Measurements from ENCODE around the gene RGS7.
"Not testable (repeated sequence)": the region's sequence is repeated elsewhere in the genome, so short reads cannot be mapped to it uniquely, and the experiment has no call there.

Gene RGS7

GRCh38 chr1:240797050-240797449 is 560.0 kb downstream of the RGS7 start:
- DNase-seq (ENCODE audit: low read depth): no peak
- TF ChIP-seq, protein P1, sequence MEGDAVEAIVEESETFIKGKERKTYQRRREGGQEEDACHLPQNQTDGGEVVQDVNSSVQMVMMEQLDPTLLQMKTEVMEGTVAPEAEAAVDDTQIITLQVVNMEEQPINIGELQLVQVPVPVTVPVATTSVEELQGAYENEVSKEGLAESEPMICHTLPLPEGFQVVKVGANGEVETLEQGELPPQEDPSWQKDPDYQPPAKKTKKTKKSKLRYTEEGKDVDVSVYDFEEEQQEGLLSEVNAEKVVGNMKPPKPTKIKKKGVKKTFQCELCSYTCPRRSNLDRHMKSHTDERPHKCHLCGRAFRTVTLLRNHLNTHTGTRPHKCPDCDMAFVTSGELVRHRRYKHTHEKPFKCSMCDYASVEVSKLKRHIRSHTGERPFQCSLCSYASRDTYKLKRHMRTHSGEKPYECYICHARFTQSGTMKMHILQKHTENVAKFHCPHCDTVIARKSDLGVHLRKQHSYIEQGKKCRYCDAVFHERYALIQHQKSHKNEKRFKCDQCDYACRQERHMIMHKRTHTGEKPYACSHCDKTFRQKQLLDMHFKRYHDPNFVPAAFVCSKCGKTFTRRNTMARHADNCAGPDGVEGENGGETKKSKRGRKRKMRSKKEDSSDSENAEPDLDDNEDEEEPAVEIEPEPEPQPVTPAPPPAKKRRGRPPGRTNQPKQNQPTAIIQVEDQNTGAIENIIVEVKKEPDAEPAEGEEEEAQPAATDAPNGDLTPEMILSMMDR (IDR thresholded peaks at IDR 0.05; ENCODE audit: insufficient read depth, low read depth, low read length, missing control alignments): no peak
- H3K4me3 ChIP-seq (ENCODE audit: low read depth, low read length): no peak overlapping the region

- peak; percentile 2 for DNase-seq (ENCODE audit: low read depth)
- TF ChIP-seq, protein P1 (IDR thresholded peaks at IDR 0.05; ENCODE audit: insufficient read depth, low read depth, low read length, missing control alignments): no peak
- no peak overlapping the region for H3K4me3 ChIP-seq (ENCODE audit: low read depth, low read length)
Measured at GRCh38 chr1:240794046-240794843, 562.8 kb downstream of the RGS7 start.

DNA sequence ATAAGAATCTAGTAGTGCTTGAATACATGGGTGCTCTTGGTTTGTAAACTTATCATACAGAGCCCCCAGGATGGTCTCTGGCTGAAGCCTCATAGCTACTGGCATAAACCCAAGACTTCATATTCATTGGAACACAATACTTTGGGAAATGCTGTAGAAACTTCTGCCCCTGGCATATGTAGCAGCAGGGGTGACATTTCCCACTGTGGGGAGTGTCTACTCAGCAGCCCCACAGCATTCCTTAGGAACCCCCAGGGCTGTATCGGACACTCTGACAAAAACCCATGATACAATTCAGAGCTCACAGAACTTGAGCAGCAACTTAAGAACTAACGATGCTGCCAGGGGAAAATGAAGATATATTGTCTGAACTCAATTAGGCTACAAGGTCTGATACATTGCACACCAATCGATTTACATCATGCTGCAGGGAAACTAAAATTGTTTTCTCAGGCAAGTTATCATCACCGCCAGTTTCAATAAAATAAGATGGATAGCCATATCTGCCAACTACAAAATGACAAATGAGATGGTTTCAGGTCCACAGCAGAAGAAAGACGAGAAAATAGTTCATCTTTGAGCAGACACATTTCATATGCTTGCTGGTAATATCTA is 564.0 kb downstream of the RGS7 start:
- no peak for DNase-seq (ENCODE audit: low read depth)
- TF ChIP-seq, protein P1 (IDR thresholded peaks at IDR 0.05; ENCODE audit: insufficient read depth, low read depth, low read length, missing control alignments): no peak
- no peak overlapping the region for H3K4me3 ChIP-seq (ENCODE audit: low read depth, low read length)

- TF ChIP-seq, protein P1 (IDR thresholded peaks at IDR 0.05; ENCODE audit: insufficient read depth, low read depth, low read length, missing control alignments): no peak
- no peak for DNase-seq (ENCODE audit: low read depth)
- no peak overlapping the region for H3K4me3 ChIP-seq (ENCODE audit: low read depth, low read length)
Measured at GRCh38 chr1:240790856-240791255, 566.1 kb downstream of the RGS7 start.

DNA sequence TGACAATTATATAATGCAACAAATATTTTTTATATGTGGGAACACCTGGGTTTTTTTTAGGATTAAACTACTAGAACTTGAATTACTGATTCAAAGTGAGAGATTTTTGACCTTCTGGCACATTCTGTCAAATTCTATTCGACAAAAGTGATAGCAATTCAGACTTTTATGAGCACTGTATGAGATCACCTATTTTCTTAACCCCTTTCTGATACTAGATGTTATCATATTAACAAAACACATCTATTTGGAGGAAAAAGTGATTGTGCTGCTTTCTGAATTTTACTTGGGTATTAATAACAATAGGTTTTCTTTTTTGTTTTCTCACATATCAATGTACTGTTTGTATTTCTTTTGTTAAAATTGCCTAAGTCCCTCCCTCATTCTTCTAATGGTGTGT is 570.1 kb downstream of the RGS7 start:
- no peak overlapping the region for H3K4me3 ChIP-seq (ENCODE audit: low read depth, low read length)
- DNase-seq (ENCODE audit: low read depth): no peak
- TF ChIP-seq, protein P1 (IDR thresholded peaks at IDR 0.05; ENCODE audit: insufficient read depth, low read depth, low read length, missing control alignments): no peak

DNA sequence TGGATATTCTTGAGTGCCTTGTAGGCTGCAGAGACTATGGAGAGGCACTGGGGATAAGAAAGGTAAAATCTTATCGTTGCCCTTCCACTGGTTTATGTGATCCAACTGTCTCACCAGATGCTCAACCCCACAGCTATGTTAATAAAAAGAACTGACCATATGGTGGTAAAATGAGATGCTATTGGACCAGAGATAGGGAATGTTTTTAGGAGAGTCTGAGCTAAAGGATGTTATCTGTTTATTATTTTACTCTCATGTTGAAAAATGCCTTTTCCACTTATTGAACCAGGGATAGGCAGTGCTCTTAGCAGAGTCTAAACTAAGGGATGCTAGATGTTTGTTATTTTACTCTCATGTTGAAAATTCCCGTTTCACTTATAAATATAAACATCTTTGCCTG is 572.2 kb downstream of the RGS7 start:
- no peak for DNase-seq (ENCODE audit: low read depth)
- H3K4me3 ChIP-seq (ENCODE audit: low read depth, low read length): no peak overlapping the region
- TF ChIP-seq, protein P1 (IDR thresholded peaks at IDR 0.05; ENCODE audit: insufficient read depth, low read depth, low read length, missing control alignments): no peak

DNA sequence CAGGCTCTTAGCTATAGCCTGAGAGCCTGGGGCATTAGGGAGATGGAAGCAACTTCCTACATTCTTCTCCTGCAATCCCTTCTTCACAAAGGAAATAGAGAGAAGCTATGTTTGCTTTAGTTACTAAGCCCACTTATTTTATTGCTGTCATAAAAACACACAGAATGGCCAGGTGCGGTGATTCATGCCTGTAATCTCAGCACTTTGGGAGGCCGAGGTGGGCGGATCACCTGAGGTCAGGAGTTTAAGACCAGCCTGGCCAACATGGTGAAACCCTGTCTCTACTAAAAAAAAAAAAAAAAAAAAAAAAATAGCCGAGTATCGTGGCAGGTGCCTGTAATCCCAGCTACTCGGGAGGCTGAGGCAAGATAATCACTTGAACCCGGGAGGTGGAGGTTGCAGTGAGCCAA is 573.3 kb downstream of the RGS7 start:
- H3K4me3 ChIP-seq (ENCODE audit: low read depth, low read length); DNase-seq (ENCODE audit: low read depth): not testable (repeated sequence)
